SK-N-SH (cell line): ENCODE results near the gene GPC2. TPM values are rescaled to one million over a fixed set of nuclear protein-coding genes. Genes with fewer than 3 reads are reported as not detected.
"Not testable (repeated sequence)": the region's sequence is repeated elsewhere in the genome, so short reads cannot be mapped to it uniquely, and the experiment has no call there.

Source experiments
- CTCF ChIA-PET: fragments of 300-600, 350-600 bp; formaldehyde crosslinking; extraction: SDS; loops from one replicate; lab custom pipeline; 2021; lab: Yijun Ruan, JAX
- POLR2A ChIA-PET: fragments of 350-600 bp; sonication (Branson Sonifier 250); formaldehyde crosslinking; extraction: SDS; loops from one replicate; lab custom pipeline; 2020; ENCODE audit warnings: antibody characterized with exemption, inconsistent platforms; lab: Yijun Ruan, JAX
- DNase-seq: peaks from one replicate; pipeline ENCODE4 v3.0.0; 2012
- H2AFZ ChIP-seq: fragments of 200-600 bp; sonication (generic); 2 replicates; pipeline ENCODE4 v1.8.1; 2016; ENCODE audit warnings: antibody characterized with exemption, mild to moderate bottlenecking, low read depth
- H3F3A ChIP-seq: fragments of 200-600 bp; sonication (generic); replicated peaks from 2 replicates; pipeline ENCODE3; 2016; ENCODE audit warnings: antibody characterized with exemption, mild to moderate bottlenecking; ENCODE audit not compliant: insufficient read depth
- H3K27ac ChIP-seq, 2 experiments: fragments of 200-500 bp in 1 of 2; fragments of 200-600 bp in 1 of 2; sonication (Bioruptor generic) in 1 of 2; sonication (generic), shearing (Covaris generic) in 1 of 2; 2 replicates each; pipeline versions ENCODE4 v1.5.1 to v1.6.1; 2014 to 2016; ENCODE audit warnings: low read depth in 2 of 2, inconsistent platforms in 1 of 2, low read length in 1 of 2, mild to moderate bottlenecking in 1 of 2, mixed read lengths in 1 of 2
- H3K27me3 ChIP-seq: fragments of 200-600 bp; sonication (generic), shearing (Covaris generic); 2 replicates; pipeline ENCODE4 v1.6.1; 2016; ENCODE audit warnings: mixed run types; ENCODE audit not compliant: insufficient read depth
- H3K36me3 ChIP-seq, 2 experiments: fragments of 200-500 bp in 1 of 2; fragments of 200-600 bp in 1 of 2; sonication (Bioruptor generic) in 1 of 2; sonication (generic) in 1 of 2; replicated peaks in 1 of 2; 2 replicates each; pipeline versions ENCODE3 to v1.5.1; 2014 to 2016; ENCODE audit warnings: low read length in 1 of 2, mild to moderate bottlenecking in 1 of 2; ENCODE audit not compliant: insufficient read depth in 2 of 2, control insufficient read depth in 1 of 2
- H3K4me1 ChIP-seq, 2 experiments: fragments of 200-500 bp in 1 of 2; fragments of 200-600 bp in 1 of 2; sonication (Bioruptor generic) in 1 of 2; sonication (generic), shearing (Covaris generic) in 1 of 2; 2 replicates each; pipeline versions ENCODE4 v1.5.1 to v1.6.1; 2014 to 2016; ENCODE audit warnings: low read depth in 1 of 2, low read length in 1 of 2, mixed run types in 1 of 2; ENCODE audit not compliant: insufficient read depth in 2 of 2, control insufficient read depth in 1 of 2
- H3K4me2 ChIP-seq: fragments of 200-600 bp; sonication (generic), shearing (Covaris generic); 2 replicates; pipeline ENCODE4 v1.6.1; 2017; ENCODE audit warnings: mixed run types
- H3K4me3 ChIP-seq, 2 experiments: fragments of 200-500 bp in 1 of 2; fragments of 200-600 bp in 1 of 2; sonication (Bioruptor generic) in 1 of 2; sonication (generic), shearing (Covaris generic) in 1 of 2; 2 replicates each; pipeline versions ENCODE4 v1.5.1 to v1.8.1; 2014 to 2016; ENCODE audit warnings: low read depth in 2 of 2, inconsistent platforms in 1 of 2, low read length in 1 of 2, mild to moderate bottlenecking in 1 of 2, mixed read lengths in 1 of 2, moderate library complexity in 1 of 2
- H3K79me2 ChIP-seq: fragments of 200-600 bp; sonication (generic); 2 replicates; pipeline ENCODE4 v1.8.1; 2017; ENCODE audit warnings: mild to moderate bottlenecking; ENCODE audit not compliant: insufficient read depth
- H3K9ac ChIP-seq: fragments of 200-600 bp; sonication (generic); 2 replicates; pipeline ENCODE4 v1.6.1; 2017; ENCODE audit warnings: mixed run types
- H3K9me2 ChIP-seq: fragments of 200-600 bp; sonication (generic); 2 replicates; pipeline ENCODE4 v1.6.1; 2017; ENCODE audit warnings: mixed run types
- H3K9me3 ChIP-seq: fragments of 200-600 bp; sonication (generic); 2 replicates; pipeline ENCODE4 v1.6.1; 2017; ENCODE audit warnings: mixed run types, mild to moderate bottlenecking, moderate library complexity
- H4K20me1 ChIP-seq: fragments of 200-600 bp; sonication (generic); 2 replicates; pipeline ENCODE4 v1.6.1; 2017; ENCODE audit warnings: mild to moderate bottlenecking, mixed run types; ENCODE audit not compliant: insufficient read depth
- CHD2 ChIP-seq: fragments of 150-350 bp; IDR thresholded peaks from 2 replicates; pipeline ENCODE4 v1.6.1; 2018; ENCODE audit warnings: low read length; ENCODE audit not compliant: partially characterized antibody
- JUND ChIP-seq: IDR thresholded peaks from 2 replicates; pipeline ENCODE4 v1.4.0; 2012
- MXI1 ChIP-seq: IDR thresholded peaks from 2 replicates; pipeline ENCODE4 v1.6.1; 2012; ENCODE audit warnings: mild to moderate bottlenecking, low read depth, low read length, improper control_type of control experiment
- POLR2AphosphoS5 ChIP-seq: IDR thresholded peaks from 2 replicates; pipeline ENCODE4 v1.6.1; 2012; ENCODE audit warnings: low read depth, low read length
- RCOR1 ChIP-seq: fragments of 150-350 bp; IDR thresholded peaks from 2 replicates; pipeline ENCODE4 v1.6.1; 2017; ENCODE audit warnings: antibody characterized with exemption, low read length
- RFX5 ChIP-seq: IDR thresholded peaks from 2 replicates; pipeline ENCODE4 v1.6.1; 2012; ENCODE audit warnings: mild to moderate bottlenecking, improper control_type of control experiment, low read length
- WGBS: methylation state at CpG from one replicate; pipeline ENCODE4 v1.1.6; 2017; ENCODE audit warnings: low lambda C conversion rate; 5-methylcytosine and 5-hydroxymethylcytosine counted together
- polyA plus RNA-seq, 3 experiments: library from polyadenylated mRNA; depleted of rRNA; stranded (reverse); fragments of >200 nt; gene quantifications; 2 replicates each; pipeline ENCODE4 v1.2.3, GENCODE V29; 2012
- TF ChIP-seq, protein P1 (sequence below): IDR thresholded peaks from 2 replicates; pipeline ENCODE4 v1.4.0; 2012; ENCODE audit warnings: low read depth
- TF ChIP-seq, protein P2 (sequence below): IDR thresholded peaks from 2 replicates; pipeline ENCODE4 v1.4.0; 2012; ENCODE audit warnings: low read depth, borderline replicate concordance
- TF ChIP-seq, protein P3 (sequence below): IDR thresholded peaks from 2 replicates; pipeline ENCODE4 v1.6.1; 2012; ENCODE audit warnings: mild to moderate bottlenecking, low read depth, low read length, moderate library complexity
- TF ChIP-seq, protein P4 (sequence below): IDR thresholded peaks from 2 replicates; pipeline ENCODE4 v1.4.0; 2012; ENCODE audit warnings: low read depth, borderline replicate concordance
- TF ChIP-seq, protein P5 (sequence below): fragments of 150-350 bp; IDR thresholded peaks from 2 replicates; pipeline ENCODE4 v1.6.1; 2017; ENCODE audit warnings: antibody characterized with exemption, low read length, low read depth, borderline replicate concordance

GPC2 gene
- polyA plus RNA-seq, 1 of the 3 experiments (the other 2 are of a cell fraction) = 12.9 TPM

DNA sequence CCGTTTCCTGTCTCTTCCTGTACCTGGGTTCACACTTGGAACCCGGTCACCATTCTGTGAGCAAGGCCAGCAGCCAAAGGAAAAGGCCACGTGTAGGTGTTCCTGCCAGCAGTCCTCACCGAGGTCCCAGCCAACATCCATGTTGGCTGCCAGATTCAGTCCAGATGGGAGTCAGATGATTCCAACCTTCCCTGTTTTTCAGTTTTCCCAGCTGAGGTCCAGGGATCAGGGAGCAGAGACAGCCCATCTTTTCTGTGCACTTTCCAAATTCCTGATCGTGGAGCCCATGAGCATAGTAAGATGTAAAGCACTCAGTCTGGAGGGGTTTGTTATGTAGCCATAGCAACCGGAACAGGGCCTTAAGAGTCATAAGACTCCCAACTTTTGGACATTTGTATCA lies 38.7 kb upstream of the GPC2 start:
- Histone ChIP-seq H4K20me1 (no peaks in the 10 kb centered on the region), H3K27me3 (no peaks in the 10 kb centered on the region), H3K9me2 (no peaks in the 10 kb centered on the region), H3K9ac (no peak overlapping the region), H3K4me1 (no peaks in the 10 kb centered on the region; a peak in 1 of 4 replicates), H3K79me2 (no peaks in the 10 kb centered on the region), H3K9me3 (no peaks in the 10 kb centered on the region), H3K36me3 (no peaks in the 10 kb centered on the region), H3F3A (peaks cover 6% of the 10 kb centered on the region), H3K4me2 (no peak overlapping the region), H2AFZ (no peak overlapping the region), H3K27ac (no peak overlapping the region), H3K4me3 (no peak overlapping the region)
- ChIA-PET POLR2A (no interaction called here), CTCF (interaction anchor here (0.6 to 15.9 kb wide), 5 partner anchors 16 to 82 kb away, joined by 3 to 262 read pairs (median 3); no protein-coding TSS in a partner anchor)
- TF ChIP-seq, protein P1, sequence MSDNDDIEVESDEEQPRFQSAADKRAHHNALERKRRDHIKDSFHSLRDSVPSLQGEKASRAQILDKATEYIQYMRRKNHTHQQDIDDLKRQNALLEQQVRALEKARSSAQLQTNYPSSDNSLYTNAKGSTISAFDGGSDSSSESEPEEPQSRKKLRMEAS = no peak
- no peak for TF ChIP-seq MXI1
- no peak for TF ChIP-seq RFX5
- TF ChIP-seq RCOR1 = no peak
- TF ChIP-seq, protein P2, sequence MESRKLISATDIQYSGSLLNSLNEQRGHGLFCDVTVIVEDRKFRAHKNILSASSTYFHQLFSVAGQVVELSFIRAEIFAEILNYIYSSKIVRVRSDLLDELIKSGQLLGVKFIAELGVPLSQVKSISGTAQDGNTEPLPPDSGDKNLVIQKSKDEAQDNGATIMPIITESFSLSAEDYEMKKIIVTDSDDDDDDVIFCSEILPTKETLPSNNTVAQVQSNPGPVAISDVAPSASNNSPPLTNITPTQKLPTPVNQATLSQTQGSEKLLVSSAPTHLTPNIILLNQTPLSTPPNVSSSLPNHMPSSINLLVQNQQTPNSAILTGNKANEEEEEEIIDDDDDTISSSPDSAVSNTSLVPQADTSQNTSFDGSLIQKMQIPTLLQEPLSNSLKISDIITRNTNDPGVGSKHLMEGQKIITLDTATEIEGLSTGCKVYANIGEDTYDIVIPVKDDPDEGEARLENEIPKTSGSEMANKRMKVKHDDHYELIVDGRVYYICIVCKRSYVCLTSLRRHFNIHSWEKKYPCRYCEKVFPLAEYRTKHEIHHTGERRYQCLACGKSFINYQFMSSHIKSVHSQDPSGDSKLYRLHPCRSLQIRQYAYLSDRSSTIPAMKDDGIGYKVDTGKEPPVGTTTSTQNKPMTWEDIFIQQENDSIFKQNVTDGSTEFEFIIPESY = no peak
- TF ChIP-seq, protein P3, sequence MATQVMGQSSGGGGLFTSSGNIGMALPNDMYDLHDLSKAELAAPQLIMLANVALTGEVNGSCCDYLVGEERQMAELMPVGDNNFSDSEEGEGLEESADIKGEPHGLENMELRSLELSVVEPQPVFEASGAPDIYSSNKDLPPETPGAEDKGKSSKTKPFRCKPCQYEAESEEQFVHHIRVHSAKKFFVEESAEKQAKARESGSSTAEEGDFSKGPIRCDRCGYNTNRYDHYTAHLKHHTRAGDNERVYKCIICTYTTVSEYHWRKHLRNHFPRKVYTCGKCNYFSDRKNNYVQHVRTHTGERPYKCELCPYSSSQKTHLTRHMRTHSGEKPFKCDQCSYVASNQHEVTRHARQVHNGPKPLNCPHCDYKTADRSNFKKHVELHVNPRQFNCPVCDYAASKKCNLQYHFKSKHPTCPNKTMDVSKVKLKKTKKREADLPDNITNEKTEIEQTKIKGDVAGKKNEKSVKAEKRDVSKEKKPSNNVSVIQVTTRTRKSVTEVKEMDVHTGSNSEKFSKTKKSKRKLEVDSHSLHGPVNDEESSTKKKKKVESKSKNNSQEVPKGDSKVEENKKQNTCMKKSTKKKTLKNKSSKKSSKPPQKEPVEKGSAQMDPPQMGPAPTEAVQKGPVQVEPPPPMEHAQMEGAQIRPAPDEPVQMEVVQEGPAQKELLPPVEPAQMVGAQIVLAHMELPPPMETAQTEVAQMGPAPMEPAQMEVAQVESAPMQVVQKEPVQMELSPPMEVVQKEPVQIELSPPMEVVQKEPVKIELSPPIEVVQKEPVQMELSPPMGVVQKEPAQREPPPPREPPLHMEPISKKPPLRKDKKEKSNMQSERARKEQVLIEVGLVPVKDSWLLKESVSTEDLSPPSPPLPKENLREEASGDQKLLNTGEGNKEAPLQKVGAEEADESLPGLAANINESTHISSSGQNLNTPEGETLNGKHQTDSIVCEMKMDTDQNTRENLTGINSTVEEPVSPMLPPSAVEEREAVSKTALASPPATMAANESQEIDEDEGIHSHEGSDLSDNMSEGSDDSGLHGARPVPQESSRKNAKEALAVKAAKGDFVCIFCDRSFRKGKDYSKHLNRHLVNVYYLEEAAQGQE = no peak
- no peak for TF ChIP-seq CHD2
- TF ChIP-seq, protein P4, sequence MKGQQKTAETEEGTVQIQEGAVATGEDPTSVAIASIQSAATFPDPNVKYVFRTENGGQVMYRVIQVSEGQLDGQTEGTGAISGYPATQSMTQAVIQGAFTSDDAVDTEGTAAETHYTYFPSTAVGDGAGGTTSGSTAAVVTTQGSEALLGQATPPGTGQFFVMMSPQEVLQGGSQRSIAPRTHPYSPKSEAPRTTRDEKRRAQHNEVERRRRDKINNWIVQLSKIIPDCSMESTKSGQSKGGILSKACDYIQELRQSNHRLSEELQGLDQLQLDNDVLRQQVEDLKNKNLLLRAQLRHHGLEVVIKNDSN = no peak
- TF ChIP-seq JUND = no peak
- TF ChIP-seq, protein P5, sequence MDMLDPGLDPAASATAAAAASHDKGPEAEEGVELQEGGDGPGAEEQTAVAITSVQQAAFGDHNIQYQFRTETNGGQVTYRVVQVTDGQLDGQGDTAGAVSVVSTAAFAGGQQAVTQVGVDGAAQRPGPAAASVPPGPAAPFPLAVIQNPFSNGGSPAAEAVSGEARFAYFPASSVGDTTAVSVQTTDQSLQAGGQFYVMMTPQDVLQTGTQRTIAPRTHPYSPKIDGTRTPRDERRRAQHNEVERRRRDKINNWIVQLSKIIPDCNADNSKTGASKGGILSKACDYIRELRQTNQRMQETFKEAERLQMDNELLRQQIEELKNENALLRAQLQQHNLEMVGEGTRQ = no peak
- no peak for TF ChIP-seq POLR2AphosphoS5
- DNase-seq = no peak
- WGBS = 84% methylated on average over 6 of the region's 6 CpGs

DNA sequence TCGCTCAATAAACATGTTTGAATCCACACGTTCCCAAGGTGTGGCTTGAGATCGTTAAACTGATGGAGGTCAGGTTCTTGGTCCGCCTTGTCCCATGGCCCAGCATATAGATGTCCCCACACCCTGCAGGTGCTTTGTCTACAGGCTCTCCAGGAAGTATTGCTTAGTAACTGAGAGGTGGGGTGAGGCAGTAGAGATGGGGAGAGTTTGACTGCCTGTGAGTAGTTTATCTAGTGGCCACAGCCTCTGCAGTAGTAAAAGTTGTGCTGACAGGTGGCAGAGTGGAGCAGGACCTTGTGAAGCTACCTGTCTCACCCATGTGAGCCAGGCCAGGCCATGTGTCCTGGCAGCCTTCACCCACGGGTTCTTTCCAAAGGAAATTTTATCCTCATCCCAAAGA lies 37.2 kb upstream of the GPC2 start:
- H3K36me3 ChIP-seq, DNase-seq, H3K4me2 ChIP-seq, H3K9me3 ChIP-seq, H3K4me3 ChIP-seq, H3F3A ChIP-seq, H3K4me1 ChIP-seq, H3K79me2 ChIP-seq, POLR2A ChIA-PET, H3K9me2 ChIP-seq, H2AFZ ChIP-seq, H3K27me3 ChIP-seq, H3K27ac ChIP-seq, H3K9ac ChIP-seq, H4K20me1 ChIP-seq: not testable (repeated sequence)
- CTCF ChIA-PET = interaction anchor here (1.1 to 15.9 kb wide), 2 partner anchors 58 to 80 kb away, joined by 3 to 262 read pairs; no protein-coding TSS in a partner anchor
- WGBS = 83% methylated on average over 5 of the region's 5 CpGs
